Kidney epithelial cell (primary cell): ENCODE results near the gene HOXA1. TPM values are rescaled to one million over a fixed set of nuclear protein-coding genes. Genes with fewer than 3 reads are reported as not detected.

ENCODE experiments used
- DNase-seq: peaks from one replicate; pipeline ENCODE4 v3.0.0-alpha.2; 2010; ENCODE audit warnings: low read depth
- H3K27me3 ChIP-seq: 2 replicates; pipeline ENCODE4 v1.6.0; 2011; ENCODE audit warnings: low read length; ENCODE audit not compliant: control insufficient read depth, insufficient read depth
- H3K36me3 ChIP-seq: 2 replicates; pipeline ENCODE4 v1.5.1; 2011; ENCODE audit warnings: low read length; ENCODE audit not compliant: control insufficient read depth, insufficient read depth
- H3K4me3 ChIP-seq: 2 replicates; pipeline ENCODE4 v1.5.1; 2011; ENCODE audit warnings: low read depth, mild to moderate bottlenecking, control low read depth, low read length
- total RNA-seq: library from RNA; depleted of rRNA; stranded (reverse); fragments of >200 nt; gene quantifications from 2 replicates; pipeline ENCODE4 v1.2.3, GENCODE V29; 2015
- TF ChIP-seq, protein P1 (sequence below): IDR thresholded peaks from 2 replicates; pipeline ENCODE4 v1.5.1; 2011; ENCODE audit warnings: mild to moderate bottlenecking, moderate library complexity, low read length, control low read depth, inconsistent platforms; ENCODE audit not compliant: insufficient read depth, poor library complexity, severe bottlenecking

Gene HOXA1
- total RNA-seq, 1 donor from 2014 or later = 4.3 TPM

DNA sequence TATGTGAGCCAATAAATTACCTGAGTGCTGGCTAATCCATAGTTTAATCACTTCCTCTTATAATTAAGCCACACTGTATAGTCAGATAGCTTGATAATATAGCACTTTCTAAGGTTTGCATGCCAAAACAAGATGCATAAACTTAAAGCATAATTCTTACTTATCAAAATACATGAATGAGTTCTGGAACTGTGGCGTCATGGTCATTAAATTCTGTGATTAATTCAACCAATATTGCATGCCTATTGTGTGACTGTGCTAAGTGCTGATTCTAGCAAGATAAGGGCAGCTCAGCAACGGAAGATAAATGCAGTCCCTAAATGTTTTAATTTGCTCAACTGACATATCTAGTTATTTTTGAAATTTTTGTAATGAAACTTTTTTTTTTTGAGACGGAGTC lies 29.7 kb downstream of the HOXA1 start:
- no peak overlapping the region for H3K4me3 ChIP-seq
- TF ChIP-seq, protein P1, sequence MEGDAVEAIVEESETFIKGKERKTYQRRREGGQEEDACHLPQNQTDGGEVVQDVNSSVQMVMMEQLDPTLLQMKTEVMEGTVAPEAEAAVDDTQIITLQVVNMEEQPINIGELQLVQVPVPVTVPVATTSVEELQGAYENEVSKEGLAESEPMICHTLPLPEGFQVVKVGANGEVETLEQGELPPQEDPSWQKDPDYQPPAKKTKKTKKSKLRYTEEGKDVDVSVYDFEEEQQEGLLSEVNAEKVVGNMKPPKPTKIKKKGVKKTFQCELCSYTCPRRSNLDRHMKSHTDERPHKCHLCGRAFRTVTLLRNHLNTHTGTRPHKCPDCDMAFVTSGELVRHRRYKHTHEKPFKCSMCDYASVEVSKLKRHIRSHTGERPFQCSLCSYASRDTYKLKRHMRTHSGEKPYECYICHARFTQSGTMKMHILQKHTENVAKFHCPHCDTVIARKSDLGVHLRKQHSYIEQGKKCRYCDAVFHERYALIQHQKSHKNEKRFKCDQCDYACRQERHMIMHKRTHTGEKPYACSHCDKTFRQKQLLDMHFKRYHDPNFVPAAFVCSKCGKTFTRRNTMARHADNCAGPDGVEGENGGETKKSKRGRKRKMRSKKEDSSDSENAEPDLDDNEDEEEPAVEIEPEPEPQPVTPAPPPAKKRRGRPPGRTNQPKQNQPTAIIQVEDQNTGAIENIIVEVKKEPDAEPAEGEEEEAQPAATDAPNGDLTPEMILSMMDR = no peak
- DNase-seq = no peak

DNA sequence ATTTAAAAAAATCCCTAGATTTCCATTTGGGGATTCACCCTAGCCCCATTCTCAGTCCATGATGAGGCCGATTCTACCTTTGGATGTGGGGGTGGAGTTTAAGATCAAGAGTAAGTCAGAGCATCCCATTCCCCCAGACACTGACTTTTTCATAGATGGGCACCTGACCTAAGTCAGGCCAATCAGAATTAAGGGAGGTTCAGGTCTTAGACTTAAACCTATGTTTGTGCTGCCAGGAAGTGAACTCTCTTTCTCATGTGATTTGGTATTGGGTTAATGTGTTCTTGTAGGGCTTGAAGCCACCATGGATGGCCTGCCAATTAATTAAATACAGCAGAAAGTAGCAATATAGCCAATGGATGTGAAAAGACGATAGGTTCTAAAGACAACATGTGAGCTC lies 30.1 kb downstream of the HOXA1 start:
- no peaks in the 10 kb centered on the region for H3K27me3 ChIP-seq
- no peaks in the 10 kb centered on the region for H3K36me3 ChIP-seq
- no peak for DNase-seq
- TF ChIP-seq, protein P1 = no peak
- no peak overlapping the region for H3K4me3 ChIP-seq

More for the DNA sequence above, 29.7 kb downstream of the HOXA1 start:
- no peaks in the 10 kb centered on the region for H3K27me3 ChIP-seq
- no peaks in the 10 kb centered on the region for H3K36me3 ChIP-seq

DNA sequence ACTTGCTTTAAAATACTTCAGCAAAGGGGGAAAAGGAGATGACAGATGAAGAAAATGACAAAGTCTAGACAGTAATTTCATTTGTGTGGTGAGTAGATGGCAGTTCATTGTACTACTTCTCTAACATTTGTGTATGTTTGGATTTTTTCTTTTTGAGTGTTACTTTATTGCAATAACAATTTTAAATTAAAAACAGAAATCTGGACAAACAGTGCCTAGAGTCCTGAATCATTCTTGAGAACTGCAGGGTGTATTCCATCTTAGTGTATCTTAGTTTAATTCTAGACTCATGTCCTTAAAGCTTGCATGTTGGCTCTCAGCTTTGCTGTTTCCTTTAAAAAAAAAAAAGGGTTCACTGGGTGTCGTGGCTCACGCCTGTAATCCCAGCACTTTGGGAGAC lies 31.1 kb downstream of the HOXA1 start:
- no peaks in the 10 kb centered on the region for H3K27me3 ChIP-seq
- no peaks in the 10 kb centered on the region for H3K36me3 ChIP-seq
- H3K4me3 ChIP-seq = no peak overlapping the region
- no peak for DNase-seq
- TF ChIP-seq, protein P1 = no peak

DNA sequence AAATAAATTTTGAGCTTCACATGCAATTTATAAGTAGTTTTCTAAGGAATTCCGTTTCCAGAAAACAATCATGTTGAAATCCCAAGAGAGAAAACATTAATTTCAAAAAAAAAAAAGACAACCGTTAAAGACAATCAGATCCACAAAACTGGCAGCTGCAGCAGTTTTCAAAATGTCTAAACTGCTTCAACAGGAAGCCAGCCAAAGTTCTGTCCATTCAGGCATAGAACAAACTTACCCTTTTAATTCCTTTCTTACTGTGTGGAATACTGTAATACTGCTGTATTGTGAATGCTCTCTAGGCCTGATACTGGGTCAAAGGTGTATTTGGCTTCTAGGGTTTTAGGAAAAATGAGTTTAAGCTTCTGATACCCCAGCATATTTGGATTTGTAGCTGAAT lies 31.6 kb downstream of the HOXA1 start:
- no peak for DNase-seq
- Histone ChIP-seq H3K36me3 (no peaks in the 10 kb centered on the region), H3K27me3 (no peaks in the 10 kb centered on the region), H3K4me3 (no peak overlapping the region)
- TF ChIP-seq, protein P1 = no peak

DNA sequence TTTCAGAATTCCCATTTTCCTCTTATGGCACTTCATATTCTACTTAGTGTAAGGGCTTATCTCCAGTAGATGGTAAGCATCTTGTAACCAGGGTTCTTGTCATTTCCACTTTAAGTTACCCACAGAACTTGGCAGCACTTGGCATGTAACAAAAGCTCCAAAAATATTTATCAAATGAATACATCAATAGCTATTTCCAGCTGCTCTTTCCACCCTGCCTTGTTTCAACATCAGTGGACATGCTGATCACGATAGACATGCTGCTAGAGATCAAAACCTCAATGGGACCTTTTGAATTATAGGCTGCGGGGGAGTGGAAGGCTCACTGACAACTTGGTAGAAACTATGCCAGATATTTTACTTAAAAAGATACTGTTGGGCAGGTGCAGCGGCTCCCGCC lies 32.9 kb downstream of the HOXA1 start:
- DNase-seq = no peak
- no peak overlapping the region for H3K4me3 ChIP-seq
- no peaks in the 10 kb centered on the region for H3K27me3 ChIP-seq
- TF ChIP-seq, protein P1 = no peak
- no peaks in the 10 kb centered on the region for H3K36me3 ChIP-seq

GRCh38 chr7:27053153-27053552 lies 42.6 kb downstream of the HOXA1 start:
- TF ChIP-seq, protein P1 = no peak
- H3K36me3 ChIP-seq = no peaks in the 10 kb centered on the region
- H3K4me3 ChIP-seq = no peak overlapping the region
- no peak for DNase-seq
- no peaks in the 10 kb centered on the region for H3K27me3 ChIP-seq
